ENCODE results near the gene HORMAD2.

Gene HORMAD2

GRCh38 chr22:30180616-30181015 lies 100.4 kb downstream of the HORMAD2 start:
- Histone ChIP-seq H3K79me2 (ENCODE audit: insufficient read depth, low read length) (no peaks in the 10 kb centered on the region), H3K4me2 (ENCODE audit: low read depth, low read length, poor library complexity, severe bottlenecking) (no peak overlapping the region), H3K36me3 (ENCODE audit: insufficient read depth, low read length) (no peaks in the 10 kb centered on the region), H4K20me1 (ENCODE audit: insufficient read depth, low read length, poor library complexity, severe bottlenecking) (no peaks in the 10 kb centered on the region), H3K27me3 (ENCODE audit: insufficient read depth, low read length, poor library complexity, severe bottlenecking) (no peaks in the 10 kb centered on the region), H3K9me2 (replicated peaks; ENCODE audit: low read depth, low read length) (no peaks in the 10 kb centered on the region), H3K4me3 (ENCODE audit: low read length, poor library complexity, severe bottlenecking) (no peak overlapping the region), H3K9me3 (ENCODE audit: insufficient read depth, low read depth, low read length) (no peaks in the 10 kb centered on the region), H3F3A (ENCODE audit: low read depth) (0 out of 2 replicates have a peak, but pooled peaks cover 3% of the 10 kb centered on the region), H2AFZ (ENCODE audit: low read length) (no peak overlapping the region), H3K4me1 (ENCODE audit: insufficient read depth, low read length, poor library complexity, severe bottlenecking) (peaks cover 48% of the 10 kb centered on the region), H3K9ac (ENCODE audit: low read depth, low read length, poor library complexity, severe bottlenecking) (no peak overlapping the region)
- TF ChIP-seq CTCF (conservative IDR thresholded peaks at IDR 0.05; ENCODE audit: low read length) (no peak), EZH2phosphoT487 (IDR thresholded peaks at IDR 0.05; ENCODE audit: borderline replicate concordance) (no peak)

GRCh38 chr22:30181459-30182349 lies 101.4 kb downstream of the HORMAD2 start:
- Histone ChIP-seq H4K20me1 (ENCODE audit: insufficient read depth, low read length, poor library complexity, severe bottlenecking) (no peaks in the 10 kb centered on the region), H3K4me1 (ENCODE audit: insufficient read depth, low read length, poor library complexity, severe bottlenecking) (peaks cover 59% of the 10 kb centered on the region), H3K4me2 (ENCODE audit: low read depth, low read length, poor library complexity, severe bottlenecking) (no peak overlapping the region), H3K36me3 (ENCODE audit: insufficient read depth, low read length) (no peaks in the 10 kb centered on the region), H3K9ac (ENCODE audit: low read depth, low read length, poor library complexity, severe bottlenecking) (no peak overlapping the region), H3K9me2 (replicated peaks; ENCODE audit: low read depth, low read length) (no peaks in the 10 kb centered on the region), H3F3A (ENCODE audit: low read depth) (0 out of 2 replicates have a peak, but pooled peaks cover 3% of the 10 kb centered on the region), H3K9me3 (ENCODE audit: insufficient read depth, low read depth, low read length) (no peaks in the 10 kb centered on the region), H3K4me3 (ENCODE audit: low read length, poor library complexity, severe bottlenecking) (no peak overlapping the region), H2AFZ (ENCODE audit: low read length) (0 out of 2 replicates have a peak overlapping the region, but pooled peaks have one; percentile 22), H3K27me3 (ENCODE audit: insufficient read depth, low read length, poor library complexity, severe bottlenecking) (no peaks in the 10 kb centered on the region), H3K79me2 (ENCODE audit: insufficient read depth, low read length) (no peaks in the 10 kb centered on the region)
- TF ChIP-seq CTCF (conservative IDR thresholded peaks at IDR 0.05; ENCODE audit: low read length) (no peak), EZH2phosphoT487 (IDR thresholded peaks at IDR 0.05; ENCODE audit: borderline replicate concordance) (no peak)

GRCh38 chr22:30182350-30182745 lies 102.1 kb downstream of the HORMAD2 start:
- H2AFZ ChIP-seq (ENCODE audit: low read length) = no peak overlapping the region
- 0 out of 2 replicates have a peak, but pooled peaks cover 3% of the 10 kb centered on the region for H3F3A ChIP-seq (ENCODE audit: low read depth)
- no peaks in the 10 kb centered on the region for H4K20me1 ChIP-seq (ENCODE audit: insufficient read depth, low read length, poor library complexity, severe bottlenecking)
- H3K4me1 ChIP-seq (ENCODE audit: insufficient read depth, low read length, poor library complexity, severe bottlenecking) = peaks cover 63% of the 10 kb centered on the region
- no peak overlapping the region for H3K4me2 ChIP-seq (ENCODE audit: low read depth, low read length, poor library complexity, severe bottlenecking)
- H3K9me3 ChIP-seq (ENCODE audit: insufficient read depth, low read depth, low read length) = no peaks in the 10 kb centered on the region
- no peak overlapping the region for H3K9ac ChIP-seq (ENCODE audit: low read depth, low read length, poor library complexity, severe bottlenecking)
- TF ChIP-seq CTCF (conservative IDR thresholded peaks at IDR 0.05; ENCODE audit: low read length) = no peak
- no peak for TF ChIP-seq EZH2phosphoT487 (IDR thresholded peaks at IDR 0.05; ENCODE audit: borderline replicate concordance)
- no peaks in the 10 kb centered on the region for H3K79me2 ChIP-seq (ENCODE audit: insufficient read depth, low read length)
- no peak overlapping the region for H3K4me3 ChIP-seq (ENCODE audit: low read length, poor library complexity, severe bottlenecking)
- no peaks in the 10 kb centered on the region for H3K27me3 ChIP-seq (ENCODE audit: insufficient read depth, low read length, poor library complexity, severe bottlenecking)
- H3K9me2 ChIP-seq (replicated peaks; ENCODE audit: low read depth, low read length) = no peaks in the 10 kb centered on the region
- no peaks in the 10 kb centered on the region for H3K36me3 ChIP-seq (ENCODE audit: insufficient read depth, low read length)
